K562 (cell line): ENCODE results near the gene EXOC4. TPM values are rescaled to one million over a fixed set of nuclear protein-coding genes. Genes with fewer than 3 reads are reported as not detected.

Source experiments
- ATAC-seq: fragments of 200-7000 bp; cut with Tn5 transposase; 3 replicates; pipeline ENCODE4 v1.9.1; 2020; ENCODE audit warnings: moderate library complexity
- BruUV-seq: library from RNA; stranded (reverse); fragments of 400-500 nt; replicated peaks from 2 replicates; lab custom pipeline; 2021; lab: Mats Ljungman, UMichigan
- CTCF ChIA-PET: fragments of 300-600 bp; formaldehyde crosslinking; extraction: SDS; loops from one replicate; lab custom pipeline; 2021; ENCODE audit warnings: low intra/inter-chr PET ratio; lab: Yijun Ruan, JAX
- POLR2A ChIA-PET: fragments of 300-600, 350-650 bp; sonication (Branson Sonifier 250); formaldehyde crosslinking; extraction: SDS; loops from one replicate; lab custom pipeline; 2021; ENCODE audit warnings: antibody characterized with exemption, inconsistent platforms; lab: Yijun Ruan, JAX
- DNase-seq, 4 experiments: peaks; one replicate each; pipeline versions ENCODE4 v3.0.0 to v3.0.0-alpha.2; 2011 to 2018; ENCODE audit warnings: low spot score in 3 of 4, mixed read lengths in 3 of 4; ENCODE audit errors: extremely low read depth in 1 of 4
- FAIRE-seq: peaks from 2 replicates; lab custom pipeline; 2011; peaks lifted over from hg19 to GRCh38; lab: Jason Lieb, UNC
- H2AFZ ChIP-seq: 2 replicates; pipeline ENCODE4 v1.6.0; 2011; ENCODE audit warnings: low read depth, low read length, control low read depth, inconsistent platforms
- H3K27ac ChIP-seq: fragments of 200-600 bp; 3 replicates; pipeline ENCODE4 v1.8.0; 2011; ENCODE audit warnings: low read depth, mild to moderate bottlenecking, control low read depth, inconsistent platforms, low read length, moderate library complexity, mixed read lengths; ENCODE audit errors: extremely low read depth
- H3K27me3 ChIP-seq, 2 experiments: fragments of 300-600 bp in 1 of 2; 2 replicates in 1 of 2; 3 replicates in 1 of 2; pipeline versions ENCODE4 v1.6.0 to v1.8.0; 2011; ENCODE audit warnings: inconsistent platforms in 2 of 2, low read length in 2 of 2, mild to moderate bottlenecking in 1 of 2, mixed read lengths in 1 of 2, moderate library complexity in 1 of 2; ENCODE audit not compliant: control insufficient read depth in 2 of 2, insufficient read depth in 2 of 2
- H3K36me3 ChIP-seq: fragments of 300-600 bp; 3 replicates; pipeline ENCODE4 v1.8.0; 2011; ENCODE audit warnings: mild to moderate bottlenecking, low read length, inconsistent platforms; ENCODE audit not compliant: control insufficient read depth, insufficient read depth
- H3K4me1 ChIP-seq, 2 experiments: fragments of 200-600 bp in 1 of 2; replicated peaks in 1 of 2; 2 replicates in 1 of 2; 3 replicates in 1 of 2; pipeline versions ENCODE4 v1.5.1 to v1.8.0; 2011; ENCODE audit warnings: inconsistent platforms in 2 of 2, low read length in 2 of 2, mild to moderate bottlenecking in 1 of 2, mixed read lengths in 1 of 2, moderate library complexity in 1 of 2; ENCODE audit not compliant: control insufficient read depth in 2 of 2, insufficient read depth in 2 of 2
- H3K4me2 ChIP-seq: 2 replicates; pipeline ENCODE4 v1.6.1; 2011; ENCODE audit warnings: low read length, control low read depth, inconsistent platforms, mixed read lengths; ENCODE audit not compliant: insufficient read depth
- H3K4me3 ChIP-seq: fragments of 200-600 bp; sonication (generic), shearing (Covaris generic); 2 replicates; pipeline ENCODE4 v1.5.1; 2016; ENCODE audit warnings: control low read depth, inconsistent platforms
- H3K79me2 ChIP-seq: fragments of 200-600 bp; 3 replicates; pipeline ENCODE4 v1.8.0; 2011; ENCODE audit warnings: low read length, inconsistent platforms; ENCODE audit not compliant: control insufficient read depth, insufficient read depth
- H3K9ac ChIP-seq, 2 experiments: 2 replicates each; pipeline versions ENCODE4 v1.6.0 to v1.6.1; 2011; ENCODE audit warnings: low read depth in 2 of 2, low read length in 2 of 2, control low read depth in 1 of 2, inconsistent platforms in 1 of 2, mild to moderate bottlenecking in 1 of 2, mixed read lengths in 1 of 2; ENCODE audit not compliant: insufficient read depth in 1 of 2
- H3K9me1 ChIP-seq: one replicate; pipeline ENCODE4 v1.6.0; 2011; ENCODE audit warnings: inconsistent platforms, mild to moderate bottlenecking, low read length, moderate library complexity; ENCODE audit not compliant: control insufficient read depth, insufficient read depth
- H3K9me3 ChIP-seq: replicated peaks from 2 replicates; pipeline ENCODE4 v1.5.1; 2011; ENCODE audit warnings: low read depth, low read length, inconsistent platforms; ENCODE audit not compliant: control insufficient read depth, insufficient read depth
- H4K20me1 ChIP-seq: replicated peaks from 2 replicates; pipeline ENCODE4 v1.6.1; 2011; ENCODE audit warnings: low read length, inconsistent platforms, mixed read lengths; ENCODE audit not compliant: control insufficient read depth, insufficient read depth
- BCL6 ChIP-seq: fragments of 250-450 bp; sonication (Bioruptor Pico); IDR thresholded peaks from 2 replicates; pipeline ENCODE4 v1.4.0; 2020
- ESRRB ChIP-seq: fragments of 250-450 bp; sonication (Bioruptor Pico); IDR thresholded peaks from 2 replicates; pipeline ENCODE4 v1.5.0; 2020; ENCODE audit warnings: mild to moderate bottlenecking, moderate library complexity, borderline replicate concordance
- GABPB1 ChIP-seq: sonication (generic); formaldehyde crosslinking; IDR thresholded peaks from 2 replicates; pipeline ENCODE4 v1.8.0; 2022; ENCODE audit warnings: mild to moderate bottlenecking, missing genetic modification reagents
- GTF3C2 ChIP-seq: IDR thresholded peaks from 3 replicates; pipeline ENCODE4 v1.6.1; 2011; ENCODE audit warnings: borderline replicate concordance, mild to moderate bottlenecking, moderate library complexity; ENCODE audit not compliant: insufficient read length; ENCODE audit errors: extremely low read depth
- SAFB2 ChIP-seq: fragments of 200-400 bp; formaldehyde crosslinking; IDR thresholded peaks from 2 replicates; pipeline ENCODE4 v1.6.1; 2018; ENCODE audit warnings: borderline replicate concordance, low read length, low read depth, moderate library complexity; ENCODE audit not compliant: severe bottlenecking
- SRF ChIP-seq, 2 experiments: fragments of 250-450, 450-650 bp in 1 of 2; sonication (Bioruptor Pico) in 1 of 2; sonication (generic) in 1 of 2; formaldehyde crosslinking; IDR thresholded peaks; 2 replicates each; pipeline versions ENCODE4 v1.5.0 to v1.5.1; 2020 to 2022; ENCODE audit warnings: mild to moderate bottlenecking in 1 of 2, missing genetic modification reagents in 1 of 2
- ZNF584 ChIP-seq: fragments of 200-800 bp; sonication (Bioruptor generic); IDR thresholded peaks from 2 replicates; pipeline ENCODE4 v1.6.1; 2016; ENCODE audit warnings: low read depth, mild to moderate bottlenecking, missing genetic modification characterization, missing compliant biosample characterization
- WGBS: fragments of 100-300 bp; shearing (Covaris generic); methylation state at CpG from one replicate; pipeline ENCODE4 v1.1.6; 2016; ENCODE audit warnings: low coverage, mixed read lengths; ENCODE audit not compliant: insufficient coverage; ENCODE audit errors: missing lambda C conversion rate; 5-methylcytosine and 5-hydroxymethylcytosine counted together
- in situ Hi-C: fragments of 300-500 bp; cut with MboI; formaldehyde crosslinking; loops from 4 replicates; pipeline ENCODE4 v1.15.0; 2018; ENCODE audit warnings: inconsistent platforms, mixed read lengths
- intact Hi-C: fragments of 100-400 bp; cut with micrococcal nuclease; formaldehyde crosslinking; loops from 2 replicates; pipeline ENCODE4 v1.14.2; 2022
- polyA plus RNA-seq, 8 experiments: library from polyadenylated mRNA; depleted of rRNA in 4 of 8; stranded (reverse) in 5 of 8; unstranded in 3 of 8; fragments of >200 nt; fragmentation: Nextera tagmentation in 2 of 8; fragmentation: Illumina TruSeq in 1 of 8; extraction: Ambion mirVana in 2 of 8; extraction: Trizol in 1 of 8; gene quantifications; 2 replicates each; pipeline versions ENCODE4 v1.2.1 to v1.2.3, GENCODE V29; 2011 to 2014; ENCODE audit warnings: inconsistent platforms in 1 of 8, missing spikeins in 1 of 8
- total RNA-seq, 7 experiments: library from RNA; depleted of rRNA in 6 of 7; stranded (reverse); fragments of >200 nt in 6 of 7; fragmentation: Illumina TruSeq in 2 of 7; extraction: Trizol in 2 of 7; gene quantifications; 2 replicates each; pipeline versions ENCODE4 v1.2.1 to v1.2.3, GENCODE V29; 2011 to 2021; ENCODE audit warnings: low replicate concordance in 1 of 7

Gene EXOC4
- total and polyA plus RNA-seq, 9 of the 15 experiments (the other 6 are each of a cell fraction or from before 2014, with no cell fraction given): 18.5 to 73.1 (median 46.6) TPM

GRCh38 chr7:133303372-133303771 lies 50.5 kb downstream of the EXOC4 start:
- 86% methylated on average over 1 of the region's 1 CpG for WGBS
- CTCF ChIA-PET: no interaction called here
- Histone ChIP-seq H3K79me2 (peaks cover 7% of the 10 kb centered on the region; the same call in 1 of the 3 replicates), H3K4me1 (no peaks in the 10 kb centered on the region), H3K4me3 (no peak overlapping the region), H3K4me2 (no peak overlapping the region), H3K36me3 (peaks cover 33% of the 10 kb centered on the region; the same call in 2 of the 3 replicates), H3K9me1 (no peaks in the 10 kb centered on the region), H2AFZ (no peak overlapping the region), H4K20me1 (no peaks in the 10 kb centered on the region), H3K9me3 (no peaks in the 10 kb centered on the region), H3K9ac (no peak overlapping the region), H3K27me3 (no peaks in the 10 kb centered on the region), H3K27ac (no peak overlapping the region)
- BruUV-seq: no TSS peak
- intact Hi-C loops: no loop called here
- TF ChIP-seq ZNF584 (no peak), GABPB1 (CRISPR knock-in tag) (no peak), ESRRB (no peak), GTF3C2 (no peak), SRF (CRISPR knock-in tag; IDR thresholded peaks at IDR 0.05) (no peak), SAFB2 (no peak), BCL6 (no peak)
- FAIRE-seq (no peak), DNase-seq (no peak), ATAC-seq (no peak)
- in situ Hi-C loops: no loop called here
- POLR2A ChIA-PET: interaction anchor here (0.7 to 1.4 kb wide), 2 partner anchors 9 to 172 kb away, joined by 3 to 5 read pairs; no protein-coding TSS in a partner anchor
